NCI-H748 (cell line): Measurements from ENCODE around the gene TPI1.
"Not testable (repeated sequence)": the region's sequence is repeated elsewhere in the genome, so short reads cannot be mapped to it uniquely, and the experiment has no call there.

Experiments
- DNase-seq: peaks from one replicate; lab custom pipeline; 2025; ENCODE audit not compliant: unreplicated experiment; lab: John Stamatoyannopoulos, UW

Gene TPI1

DNA sequence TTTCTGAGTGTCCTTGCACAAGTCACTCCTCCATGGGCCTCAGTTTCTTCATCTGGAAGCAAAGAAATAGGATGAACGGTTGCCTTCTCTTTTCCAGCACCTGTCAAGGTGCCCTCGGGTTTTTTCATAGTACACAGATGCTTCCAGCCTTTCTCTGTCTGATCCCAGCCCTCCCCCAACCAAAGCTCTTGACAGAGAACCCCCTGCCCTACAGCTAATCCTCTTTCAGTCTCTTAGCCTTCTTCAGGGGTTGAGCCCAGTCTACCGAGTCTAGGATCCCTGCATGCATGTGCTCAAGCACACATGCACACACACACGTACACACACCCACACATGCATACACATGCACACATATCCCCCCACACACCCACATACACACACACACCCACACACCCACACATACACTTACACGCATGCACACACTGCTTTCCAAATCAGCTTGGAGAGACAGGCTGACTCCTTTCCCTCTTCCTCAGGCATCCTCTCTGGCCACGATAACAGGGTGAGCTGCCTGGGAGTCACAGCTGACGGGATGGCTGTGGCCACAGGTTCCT is 20.9 kb upstream of the TPI1 start:
- DNase-seq: no peak

DNA sequence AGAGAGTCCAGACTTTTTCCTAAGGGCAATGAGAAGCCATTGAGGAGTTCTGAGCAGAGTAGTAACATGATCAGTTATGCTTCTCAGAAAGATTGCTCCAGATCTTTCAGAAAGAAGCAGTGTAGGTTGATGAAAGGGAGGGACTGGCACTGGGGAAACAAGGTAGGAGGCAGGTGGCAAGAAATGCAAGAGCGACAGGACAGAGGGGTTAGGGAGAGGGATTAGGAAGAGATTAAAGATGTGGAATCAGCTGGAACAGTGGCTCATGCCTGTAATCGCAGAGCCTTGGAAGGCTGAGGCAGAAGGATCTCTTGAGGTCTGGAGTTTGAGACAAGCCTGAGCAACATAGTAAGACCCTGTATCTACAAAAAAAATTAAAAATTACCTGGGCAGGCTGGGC is 19.7 kb upstream of the TPI1 start:
- DNase-seq: no peak

DNA sequence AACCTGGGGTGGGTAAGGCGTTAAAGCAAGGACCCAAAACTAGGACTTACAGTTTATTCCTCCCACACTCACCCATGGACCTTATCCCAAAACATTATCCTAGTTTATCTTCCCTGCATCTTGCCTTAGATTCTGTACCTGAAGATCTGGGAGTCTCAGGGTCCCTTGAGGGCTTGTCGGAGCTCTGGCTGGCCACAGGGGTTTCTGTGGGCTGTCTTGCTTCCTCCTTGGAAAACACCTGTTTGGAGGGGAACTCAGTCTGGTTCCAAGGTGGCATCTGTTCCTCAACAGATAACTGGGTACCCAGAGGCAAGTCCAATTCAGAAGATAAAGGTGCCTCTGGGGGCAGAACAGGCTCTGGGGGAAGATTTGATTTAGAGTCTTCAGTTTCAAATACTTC is 17.9 kb upstream of the TPI1 start:
- no peak for DNase-seq

DNA sequence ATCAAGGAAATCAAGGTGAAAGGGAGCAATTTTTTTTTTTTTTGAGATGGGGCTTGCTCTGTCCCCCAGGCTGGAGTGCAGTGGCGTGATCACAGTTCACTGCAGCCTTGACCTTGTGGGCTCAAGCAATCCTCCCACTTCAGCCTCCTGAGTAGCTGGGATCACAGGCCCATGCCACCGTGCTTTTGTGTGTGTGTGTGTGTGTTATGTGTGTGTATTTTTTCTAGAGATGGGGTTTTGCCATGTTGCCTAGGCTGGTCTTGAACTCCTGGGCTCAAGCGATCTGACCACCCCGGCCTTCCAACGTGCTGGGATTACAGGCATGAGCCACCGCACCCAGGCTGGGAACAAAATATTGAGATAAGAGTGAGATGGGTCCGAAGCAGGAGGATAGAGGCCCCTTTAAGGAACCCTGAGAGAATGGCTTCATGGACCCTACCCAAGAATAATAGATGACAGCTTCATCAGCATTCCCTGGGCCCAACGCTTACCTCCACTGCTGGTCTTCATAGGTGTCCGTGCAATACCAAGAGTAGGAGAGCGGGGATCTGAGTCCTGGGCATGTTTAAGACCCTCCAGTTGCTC is 17.3 kb upstream of the TPI1 start:
- DNase-seq: no peak

DNA sequence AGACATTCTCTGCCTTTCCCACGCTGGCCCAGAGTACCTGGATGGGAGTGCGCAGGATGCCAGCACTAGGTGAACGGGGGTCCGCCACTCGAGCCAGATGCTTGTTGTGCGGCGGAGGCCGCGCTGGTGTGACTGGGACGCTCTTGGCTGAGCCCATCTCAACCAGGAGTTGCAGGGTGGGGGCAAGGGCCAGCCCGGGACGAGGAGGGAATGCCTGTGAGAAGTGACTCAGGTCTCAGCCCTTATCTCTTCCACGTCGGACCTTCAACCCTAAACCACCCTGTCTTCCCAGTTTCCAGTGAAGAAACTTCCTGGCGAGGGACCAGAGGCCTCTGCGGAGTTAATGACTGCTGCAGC is 16.6 kb upstream of the TPI1 start:
- DNase-seq: no peak

DNA sequence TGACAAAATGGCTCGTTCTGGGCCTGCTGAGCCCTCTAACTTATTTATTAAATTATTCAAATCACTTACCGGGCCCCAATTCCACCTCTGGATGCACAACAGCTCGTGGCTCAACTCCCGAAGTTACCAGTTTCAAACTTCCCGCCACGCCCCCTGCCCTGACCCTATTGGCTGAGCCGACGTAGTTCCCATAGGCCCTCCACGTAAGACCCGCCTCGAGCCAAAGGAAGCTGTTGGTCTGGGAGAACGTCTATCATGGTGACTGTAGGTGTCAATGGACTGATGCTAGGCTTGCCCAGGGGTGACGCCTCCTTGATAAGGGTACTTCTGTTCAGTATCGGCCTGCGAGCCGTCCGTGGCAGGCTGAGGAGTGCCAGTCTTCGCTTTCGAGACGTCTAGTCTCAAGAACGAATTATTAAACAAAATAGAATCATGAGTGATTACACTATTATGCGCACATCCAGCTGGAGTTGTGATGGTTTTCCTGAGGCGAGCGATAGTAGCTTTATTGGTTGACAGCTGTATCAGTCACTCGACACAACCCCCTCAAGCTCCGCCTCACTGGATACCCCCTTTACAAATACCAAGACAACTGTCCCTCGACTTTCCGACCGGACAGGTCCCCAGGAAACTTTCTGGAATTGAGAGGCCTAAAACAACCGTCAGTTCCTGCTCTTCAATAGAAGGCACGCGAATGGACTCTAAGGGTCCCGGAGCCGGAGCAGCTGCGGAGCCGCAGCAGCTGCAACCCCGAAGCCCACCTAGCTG is 16.0 kb upstream of the TPI1 start, which contains the start of gene CDCA3:
Gene CDCA3, minus strand, starts transcription at position 134 of the 768 bp plus-strand sequence. CDS start 334 bp downstream, outside the sequence.
- peak; percentile 98 for DNase-seq

DNA sequence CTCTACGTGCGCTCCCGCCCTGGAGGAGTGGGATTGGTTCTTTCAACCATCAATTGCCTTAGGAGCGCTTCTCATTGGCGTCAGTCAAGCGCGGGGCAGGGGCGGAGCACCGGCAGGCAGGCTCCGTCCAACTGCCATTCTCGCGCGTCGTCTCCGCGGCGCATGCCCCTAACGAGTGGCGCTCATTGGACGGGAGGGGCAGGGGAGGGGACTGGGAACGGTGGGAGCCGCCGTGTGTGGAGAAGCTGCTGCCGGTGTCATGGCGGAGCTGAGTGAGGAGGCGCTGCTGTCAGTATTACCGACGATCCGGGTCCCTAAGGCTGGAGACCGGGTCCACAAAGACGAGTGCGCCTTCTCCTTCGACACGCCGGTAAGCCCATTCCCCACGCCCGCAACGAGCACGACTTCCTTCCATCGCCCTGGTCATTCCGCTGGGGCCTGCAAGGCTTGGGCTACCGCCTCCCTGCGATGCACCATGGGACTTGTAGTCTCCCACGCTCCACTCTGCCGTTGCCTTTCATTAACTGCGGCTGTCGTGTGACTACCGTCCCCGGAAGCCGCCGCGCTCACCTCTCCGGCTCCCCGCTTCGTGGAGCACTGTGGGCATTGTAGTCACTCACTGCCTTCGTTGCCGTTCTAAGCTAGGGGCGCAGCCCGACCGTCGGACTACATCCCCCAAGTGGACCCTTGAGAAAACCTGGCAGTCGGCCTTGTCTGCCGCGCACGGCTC is 15.2 kb upstream of the TPI1 start, which contains the start of gene USP5:
Gene USP5, plus strand, starts transcription at position 230 of the 730 bp plus-strand sequence. Its CDS starts 30 bp downstream, at position 260.
- DNase-seq: peak; percentile 99

DNA sequence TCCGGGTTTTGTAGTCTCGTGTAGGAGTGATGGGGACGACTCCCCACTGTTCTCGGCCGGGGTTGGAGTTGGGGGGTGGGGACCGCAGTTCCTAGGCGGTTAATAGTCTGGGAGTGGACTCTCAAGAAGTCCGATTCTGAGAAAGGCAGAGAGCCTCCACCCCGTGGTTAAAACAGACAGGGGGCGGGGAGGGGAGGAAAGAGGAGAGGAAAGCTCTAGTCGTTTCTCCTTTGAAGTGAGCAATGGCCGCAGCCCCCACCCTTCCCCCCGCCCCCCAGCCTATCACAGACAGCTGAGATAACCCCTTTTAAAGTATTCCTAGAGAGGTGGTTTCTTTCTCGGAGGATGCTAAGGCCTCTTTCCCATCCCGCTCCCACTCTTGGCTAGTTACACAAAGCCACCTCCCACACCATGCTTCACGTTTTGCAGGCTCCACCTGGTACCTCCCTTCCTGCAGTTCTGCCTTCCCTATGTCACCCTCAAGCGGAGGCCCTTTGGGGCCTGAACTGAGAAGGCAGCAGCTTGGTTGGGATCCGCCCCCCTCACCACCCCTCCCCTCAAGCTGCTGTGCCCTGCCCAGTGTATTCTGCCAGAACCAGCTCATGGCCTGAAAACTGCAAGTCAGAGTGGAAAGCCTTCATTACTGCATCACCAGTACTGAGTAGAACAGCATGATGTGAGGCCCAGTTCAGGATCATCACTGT is 14.5 kb upstream of the TPI1 start:
- peak; percentile 40 for DNase-seq

DNA sequence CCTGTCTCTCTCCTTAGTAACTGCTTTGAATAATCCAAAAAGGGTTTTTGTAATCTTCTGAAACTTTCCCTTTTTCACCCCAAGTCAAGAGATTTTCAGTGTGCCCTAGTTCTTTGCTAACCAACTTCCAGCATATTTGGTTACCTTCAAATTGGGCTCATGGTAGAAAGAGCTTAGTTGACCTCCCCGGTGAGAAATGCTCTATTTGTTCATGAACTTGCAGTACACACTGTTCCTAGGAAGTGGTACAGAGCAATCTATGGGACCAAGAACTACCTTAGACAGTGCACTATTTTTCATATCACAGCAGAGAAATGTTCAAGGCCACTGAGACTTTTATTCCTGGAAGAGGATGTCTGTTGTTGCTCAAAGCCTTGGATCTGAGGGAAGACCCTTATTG is 13.7 kb upstream of the TPI1 start:
- DNase-seq: no peak

DNA sequence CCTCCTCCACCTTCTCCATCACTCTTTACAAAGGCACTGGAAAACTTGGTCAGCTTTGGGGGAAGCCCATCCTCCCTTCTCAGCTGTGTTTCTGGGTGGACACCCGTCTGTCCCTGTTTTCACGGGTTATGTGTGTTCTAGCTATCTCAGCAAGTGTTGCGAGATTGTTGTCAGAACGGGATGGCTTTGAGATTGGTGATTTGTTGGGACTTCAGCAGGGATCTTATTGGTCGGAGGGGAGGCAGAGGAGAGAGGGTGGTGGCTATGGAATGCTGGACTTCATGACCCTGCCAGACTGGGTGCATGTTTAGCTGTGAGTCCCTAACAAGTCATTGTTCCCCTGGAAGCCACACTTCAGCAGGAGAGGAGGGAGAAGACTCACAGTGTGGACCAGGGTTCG is 13.3 kb upstream of the TPI1 start:
- DNase-seq: no peak

DNA sequence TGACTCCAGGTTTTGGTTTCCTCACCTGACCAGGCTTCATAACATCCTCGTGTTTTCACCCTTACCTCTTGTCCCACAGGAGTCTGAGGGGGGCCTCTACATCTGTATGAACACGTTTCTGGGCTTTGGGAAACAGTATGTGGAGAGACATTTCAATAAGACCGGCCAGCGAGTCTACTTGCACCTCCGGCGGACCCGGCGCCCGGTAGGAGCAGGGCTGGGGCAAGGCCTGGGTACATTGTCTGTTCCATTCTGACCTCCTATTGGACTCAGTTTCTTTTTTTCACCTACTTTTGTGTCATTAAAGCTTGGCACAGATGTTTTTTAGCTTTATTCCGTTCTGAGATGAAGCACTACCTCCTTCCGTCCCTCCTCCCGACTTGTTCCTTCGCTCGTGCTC is 12.0 kb upstream of the TPI1 start:
- DNase-seq: no peak

DNA sequence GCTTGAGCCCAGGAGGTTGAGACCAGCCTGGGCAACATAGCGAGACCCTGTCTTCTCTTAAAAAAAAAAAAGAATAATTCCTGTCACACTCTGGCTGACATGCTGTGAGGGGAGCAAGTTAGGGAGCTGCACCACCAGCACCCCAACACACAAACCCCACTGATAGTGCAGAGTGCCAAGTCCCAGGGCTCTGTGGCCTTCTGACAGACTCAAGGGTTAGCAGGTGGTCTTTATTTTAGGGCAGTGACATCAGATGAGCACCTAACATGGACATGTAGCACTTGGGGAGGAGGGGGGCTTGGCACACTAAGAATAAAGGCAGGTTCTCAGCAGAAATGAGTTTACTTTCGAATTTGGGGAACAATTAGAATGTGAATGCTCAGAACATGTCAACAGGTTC is 8.5 kb upstream of the TPI1 start:
- no peak for DNase-seq

DNA sequence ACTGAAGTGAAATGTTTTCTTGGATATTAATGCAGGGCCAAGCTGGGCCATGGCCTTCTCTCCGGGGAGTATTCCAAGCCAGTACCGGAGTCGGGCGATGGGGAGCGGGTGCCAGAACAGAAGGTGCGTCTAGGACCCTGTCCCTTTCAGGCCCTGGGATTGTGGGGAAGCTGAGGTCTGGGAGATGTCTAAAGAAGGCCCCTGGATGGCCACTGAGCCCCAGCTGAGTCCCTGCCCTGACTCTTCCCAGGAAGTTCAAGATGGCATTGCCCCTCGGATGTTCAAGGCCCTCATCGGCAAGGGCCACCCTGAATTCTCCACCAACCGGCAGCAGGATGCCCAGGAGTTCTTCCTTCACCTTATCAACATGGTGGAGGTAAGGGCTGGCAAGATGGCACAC is 7.2 kb upstream of the TPI1 start:
- DNase-seq: no peak

DNA sequence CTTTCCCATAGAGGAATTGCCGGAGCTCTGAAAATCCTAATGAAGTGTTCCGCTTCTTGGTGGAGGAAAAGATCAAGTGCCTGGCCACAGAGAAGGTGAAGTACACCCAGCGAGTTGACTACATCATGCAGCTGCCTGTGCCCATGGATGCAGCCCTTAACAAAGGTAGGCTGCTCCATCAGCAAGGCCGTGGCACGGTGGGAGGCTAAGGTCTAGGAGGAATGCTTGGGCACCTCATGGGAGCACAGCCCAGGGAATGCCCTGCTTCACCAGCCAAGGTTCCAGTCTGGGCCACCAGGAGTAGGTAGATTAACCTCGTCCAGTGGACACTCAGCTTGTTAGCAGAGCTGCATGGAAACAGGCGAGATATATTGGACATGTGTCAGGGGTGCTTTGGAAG is 6.4 kb upstream of the TPI1 start:
- DNase-seq: no peak

DNA sequence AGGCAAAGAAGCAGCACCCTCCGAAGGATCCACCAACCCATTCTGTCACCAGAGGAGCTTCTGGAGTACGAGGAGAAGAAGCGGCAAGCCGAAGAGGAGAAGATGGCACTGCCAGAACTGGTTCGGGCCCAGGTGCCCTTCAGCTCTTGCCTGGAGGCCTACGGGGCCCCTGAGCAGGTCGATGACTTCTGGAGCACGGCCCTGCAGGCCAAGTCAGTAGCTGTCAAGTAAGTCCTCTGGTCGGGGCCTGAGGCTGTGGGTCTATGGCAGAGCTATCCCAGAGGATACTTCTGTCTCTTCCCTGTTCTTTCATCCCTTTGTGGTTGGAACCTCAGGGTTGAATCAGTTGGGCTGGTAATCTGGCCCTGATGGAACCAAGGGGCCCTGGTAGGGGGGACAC is 5.9 kb upstream of the TPI1 start:
- no peak for DNase-seq

DNA sequence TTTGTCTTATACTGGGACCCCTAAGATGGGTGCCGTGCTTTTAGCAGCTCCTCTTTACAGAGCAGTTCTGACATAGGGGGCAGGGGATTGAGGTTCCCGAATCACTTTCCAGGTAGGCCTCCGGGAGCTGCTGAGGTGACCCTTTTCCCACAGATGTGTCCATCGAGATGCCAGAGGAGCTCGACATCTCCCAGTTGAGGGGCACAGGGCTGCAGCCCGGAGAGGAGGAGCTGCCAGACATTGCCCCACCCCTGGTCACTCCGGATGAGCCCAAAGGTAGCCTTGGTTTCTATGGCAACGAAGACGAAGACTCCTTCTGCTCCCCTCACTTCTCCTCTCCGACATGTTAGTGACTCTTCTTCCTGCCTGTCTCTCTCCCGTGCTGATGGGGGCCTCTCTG is 4.3 kb upstream of the TPI1 start:
- no peak for DNase-seq

DNA sequence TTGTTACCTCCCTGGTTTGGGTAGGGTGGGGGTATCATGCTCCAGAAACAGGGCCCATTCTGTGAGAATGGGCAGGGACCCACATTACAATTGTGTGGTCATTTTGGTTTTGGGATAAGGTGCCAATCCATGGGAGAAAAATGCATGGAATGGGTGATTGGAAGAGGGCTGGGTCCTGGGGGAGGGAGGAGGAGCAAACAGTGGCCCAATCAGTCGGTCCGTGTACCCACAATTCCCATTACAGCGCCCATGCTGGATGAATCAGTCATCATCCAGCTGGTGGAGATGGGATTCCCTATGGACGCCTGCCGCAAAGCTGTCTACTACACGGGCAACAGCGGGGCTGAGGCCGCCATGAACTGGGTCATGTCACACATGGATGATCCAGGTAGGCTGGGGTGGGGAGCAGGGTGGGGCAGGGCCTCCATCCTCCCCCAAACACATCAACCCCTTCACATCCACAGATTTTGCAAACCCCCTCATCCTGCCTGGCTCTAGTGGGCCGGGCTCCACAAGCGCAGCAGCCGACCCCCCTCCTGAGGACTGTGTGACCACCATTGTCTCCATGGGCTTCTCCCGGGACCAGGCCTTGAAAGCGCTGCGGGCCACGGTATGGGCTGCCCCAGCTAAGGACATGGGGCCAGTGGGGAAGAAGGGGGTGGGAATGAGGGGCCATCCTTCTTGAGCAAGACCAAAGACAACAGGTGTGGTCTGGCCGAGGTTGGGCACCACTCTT is 3.6 kb upstream of the TPI1 start:
- no peak for DNase-seq

DNA sequence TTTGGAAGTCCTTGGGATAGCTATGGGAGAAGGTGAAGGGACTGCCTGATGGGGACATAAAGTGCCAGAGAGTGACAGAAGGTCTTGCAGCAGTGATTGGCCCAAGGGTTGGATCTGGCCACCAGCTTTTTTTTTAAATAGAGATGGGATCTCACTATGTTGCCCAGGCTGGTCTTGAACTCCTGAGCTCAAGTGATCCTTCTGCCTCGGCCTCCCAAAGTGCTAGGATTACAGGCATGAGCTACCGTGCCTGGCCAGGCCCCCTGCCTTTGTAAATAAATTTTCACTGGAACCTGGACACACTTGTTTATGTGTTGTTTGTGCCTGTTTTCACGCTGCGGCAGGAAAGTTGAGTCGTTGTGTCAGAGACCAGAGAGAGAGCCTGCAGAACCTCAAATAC is 2.0 kb upstream of the TPI1 start:
- not testable (repeated sequence) for DNase-seq

DNA sequence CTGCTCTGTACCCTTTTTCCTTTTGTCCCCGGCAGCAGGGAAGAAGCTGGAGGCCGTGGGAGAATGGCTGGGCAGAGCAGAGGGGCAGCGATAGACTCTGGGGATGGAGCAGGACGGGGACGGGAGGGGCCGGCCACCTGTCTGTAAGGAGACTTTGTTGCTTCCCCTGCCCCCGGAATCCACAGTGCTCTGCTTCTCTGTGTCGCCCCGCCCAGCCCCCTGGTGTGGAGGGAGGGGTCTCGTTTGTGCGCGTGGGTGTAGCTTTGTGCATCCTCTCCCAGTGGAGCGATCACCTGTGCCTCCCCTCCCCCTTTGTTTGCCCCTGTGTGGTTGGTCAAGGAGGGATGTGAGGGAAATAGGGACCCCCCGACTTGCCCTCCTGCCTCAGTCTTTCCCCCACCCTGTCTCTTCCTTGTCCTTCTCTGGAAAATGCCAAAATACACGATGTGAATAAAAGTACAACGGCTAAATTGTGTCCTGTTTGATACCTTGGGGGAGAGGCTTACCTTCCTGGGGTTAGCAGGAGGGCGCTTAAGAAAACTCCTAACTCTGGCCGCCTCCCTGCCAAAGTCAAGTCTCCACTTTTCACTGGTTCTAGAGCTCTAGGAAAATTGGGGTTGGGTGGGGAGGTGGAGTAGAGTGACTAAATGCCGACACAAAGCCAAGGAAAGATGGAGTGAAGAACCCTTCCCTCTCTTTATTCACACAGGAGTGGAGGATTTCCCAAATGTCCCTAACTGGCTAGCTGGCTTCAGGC is 990 bp upstream of the TPI1 start:
- peak; percentile 47 for DNase-seq

DNA sequence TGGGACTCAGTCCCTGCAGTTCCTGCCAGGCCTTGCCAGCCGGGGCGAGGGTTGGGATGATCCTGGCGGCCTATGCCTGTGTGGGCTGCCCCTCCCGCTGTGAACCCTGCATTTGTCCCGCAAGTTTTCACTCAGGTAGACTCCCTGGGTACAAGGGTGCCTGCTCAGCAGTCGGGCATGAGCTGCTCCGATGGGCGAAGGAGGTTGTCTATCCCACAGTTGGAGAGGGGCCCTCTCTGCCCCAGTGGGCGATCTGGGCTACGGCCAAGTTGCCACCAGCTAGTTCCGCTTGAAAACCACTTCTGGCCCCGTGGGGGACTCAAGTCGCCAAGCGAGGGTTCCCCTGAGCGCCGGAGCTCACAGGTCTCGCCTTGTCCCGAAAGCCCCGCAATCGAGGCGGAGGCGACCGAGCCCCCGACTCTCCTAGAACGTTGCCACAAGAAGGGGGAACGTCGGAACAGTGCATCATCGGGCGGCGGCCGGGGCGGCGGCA is 365 bp upstream of the TPI1 start:
- DNase-seq: peak; percentile 28
